ENCODE measurements around the gene RCAN1. TPM values are rescaled to one million over a fixed set of nuclear protein-coding genes. Genes with fewer than 3 reads are reported as not detected.

The RCAN1 gene
- total RNA-seq, 1 donor from 2014 or later = 12.5 TPM

GRCh38 chr21:34521561-34521960 is 93.4 kb downstream of the RCAN1 start:
- Histone ChIP-seq H3K9me3 (no peaks in the 10 kb centered on the region), H3K4me1 (peaks cover 4 to 37% of the 10 kb centered on the region in 2 donors), H3K27ac (peak overlapping the region in 1 of 2 donors; percentile 46), H3K27me3 (no peaks in the 10 kb centered on the region), H3K36me3 (peaks cover 19 to 31% of the 10 kb centered on the region in 2 donors), H3K4me3 (no peak overlapping the region)
- no peak for TF ChIP-seq CTCF (IDR thresholded peaks at IDR 0.05)
- intact Hi-C loops (cut with DNase I) = loop anchor here (5.0 kb wide), 1 partner anchor 81 kb away; no protein-coding TSS in a partner anchor
- DNase-seq (ENCODE audit: low spot score in 2 of 2) = no peak

GRCh38 chr21:34520764-34521508 is 94.0 kb downstream of the RCAN1 start:
- intact Hi-C loops (cut with DNase I) = loop anchor here (5.0 kb wide), 1 partner anchor 81 kb away; no protein-coding TSS in a partner anchor
- no peak overlapping the region for H3K4me3 ChIP-seq
- no peaks in the 10 kb centered on the region for H3K9me3 ChIP-seq
- peak overlapping the region; percentile 15 to 46 for H3K27ac ChIP-seq
- H3K4me1 ChIP-seq = peaks cover 4 to 34% of the 10 kb centered on the region in 2 donors
- TF ChIP-seq CTCF (IDR thresholded peaks at IDR 0.05) = no peak
- H3K36me3 ChIP-seq = peaks cover 19 to 32% of the 10 kb centered on the region in 2 donors
- H3K27me3 ChIP-seq = no peaks in the 10 kb centered on the region
- DNase-seq (ENCODE audit: low spot score in 2 of 2) = no peak

GRCh38 chr21:34520281-34520680 is 94.6 kb downstream of the RCAN1 start:
- no peak for DNase-seq (ENCODE audit: low spot score in 2 of 2)
- intact Hi-C loops (cut with DNase I) = loop anchor here (5.0 kb wide), 1 partner anchor 82 kb away; no protein-coding TSS in a partner anchor
- TF ChIP-seq CTCF (IDR thresholded peaks at IDR 0.05) = no peak
- H3K4me1 ChIP-seq = peaks cover 4 to 31% of the 10 kb centered on the region in 2 donors
- H3K9me3 ChIP-seq = no peaks in the 10 kb centered on the region
- no peaks in the 10 kb centered on the region for H3K27me3 ChIP-seq
- peak overlapping the region; percentile 15 to 34 for H3K27ac ChIP-seq
- peaks cover 19 to 32% of the 10 kb centered on the region in 2 donors for H3K36me3 ChIP-seq
- H3K4me3 ChIP-seq = no peak overlapping the region

GRCh38 chr21:34519694-34520093 is 95.2 kb downstream of the RCAN1 start:
- peaks cover 19 to 32% of the 10 kb centered on the region in 2 donors for H3K36me3 ChIP-seq
- H3K4me3 ChIP-seq = no peak overlapping the region
- DNase-seq (ENCODE audit: low spot score in 2 of 2) = no peak
- no peaks in the 10 kb centered on the region for H3K27me3 ChIP-seq
- no peaks in the 10 kb centered on the region for H3K9me3 ChIP-seq
- peaks cover 4 to 26% of the 10 kb centered on the region in 2 donors for H3K4me1 ChIP-seq
- peak overlapping the region; percentile 34 to 36 for H3K27ac ChIP-seq
- intact Hi-C loops (cut with DNase I) = loop anchor here (5.0 kb wide), 1 partner anchor 83 kb away; no protein-coding TSS in a partner anchor
- no peak for TF ChIP-seq CTCF (IDR thresholded peaks at IDR 0.05)

- peaks cover 3 to 24% of the 10 kb centered on the region in 2 donors for H3K4me1 ChIP-seq
- H3K27ac ChIP-seq = peak overlapping the region in 1 of 2 donors; percentile 38
- H3K4me3 ChIP-seq = no peak overlapping the region
- no peaks in the 10 kb centered on the region for H3K27me3 ChIP-seq
- no peak for DNase-seq (ENCODE audit: low spot score in 2 of 2)
- no peaks in the 10 kb centered on the region for H3K9me3 ChIP-seq
- intact Hi-C loops (cut with DNase I) = no loop called here
- no peak for TF ChIP-seq CTCF (IDR thresholded peaks at IDR 0.05)
- peaks cover 19 to 32% of the 10 kb centered on the region in 2 donors for H3K36me3 ChIP-seq
These were observed 95.9 kb downstream of the RCAN1 start for GRCh38 chr21:34519016-34519415.
